ENCODE data around the gene KRTAP4-16. TPM values are rescaled to one million over a fixed set of nuclear protein-coding genes. Genes with fewer than 3 reads are reported as not detected.

The KRTAP4-16 gene
- total RNA-seq, 4 donors from 2014 or later, result not detected

DNA sequence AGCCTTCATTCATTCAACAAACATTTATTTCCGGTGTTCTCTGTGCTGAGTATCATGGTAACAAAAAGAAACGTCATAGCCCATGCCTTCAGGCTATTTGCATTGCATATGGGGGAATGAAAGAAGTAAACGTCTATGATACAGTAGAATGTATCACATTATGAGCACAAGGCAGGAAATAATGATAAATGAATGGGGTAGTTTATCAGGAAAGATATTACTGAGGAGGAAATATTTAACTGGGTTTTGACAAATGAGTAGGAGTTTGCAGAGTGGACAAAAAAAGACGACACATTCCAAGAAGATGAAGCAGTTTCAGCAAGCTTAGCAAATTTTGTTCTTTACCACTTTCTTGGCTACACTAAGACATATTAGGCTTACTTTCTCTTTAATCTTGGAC, 19.4 kb downstream of the KRTAP4-16 start:
- no peak for TF ChIP-seq POLR2A (IDR thresholded peaks at IDR 0.05)
- TF ChIP-seq, protein P1, sequence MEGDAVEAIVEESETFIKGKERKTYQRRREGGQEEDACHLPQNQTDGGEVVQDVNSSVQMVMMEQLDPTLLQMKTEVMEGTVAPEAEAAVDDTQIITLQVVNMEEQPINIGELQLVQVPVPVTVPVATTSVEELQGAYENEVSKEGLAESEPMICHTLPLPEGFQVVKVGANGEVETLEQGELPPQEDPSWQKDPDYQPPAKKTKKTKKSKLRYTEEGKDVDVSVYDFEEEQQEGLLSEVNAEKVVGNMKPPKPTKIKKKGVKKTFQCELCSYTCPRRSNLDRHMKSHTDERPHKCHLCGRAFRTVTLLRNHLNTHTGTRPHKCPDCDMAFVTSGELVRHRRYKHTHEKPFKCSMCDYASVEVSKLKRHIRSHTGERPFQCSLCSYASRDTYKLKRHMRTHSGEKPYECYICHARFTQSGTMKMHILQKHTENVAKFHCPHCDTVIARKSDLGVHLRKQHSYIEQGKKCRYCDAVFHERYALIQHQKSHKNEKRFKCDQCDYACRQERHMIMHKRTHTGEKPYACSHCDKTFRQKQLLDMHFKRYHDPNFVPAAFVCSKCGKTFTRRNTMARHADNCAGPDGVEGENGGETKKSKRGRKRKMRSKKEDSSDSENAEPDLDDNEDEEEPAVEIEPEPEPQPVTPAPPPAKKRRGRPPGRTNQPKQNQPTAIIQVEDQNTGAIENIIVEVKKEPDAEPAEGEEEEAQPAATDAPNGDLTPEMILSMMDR (IDR thresholded peaks at IDR 0.05), result no peak
- Histone ChIP-seq H3K4me3 (no peak overlapping the region), H3K4me1 (no peaks in the 10 kb centered on the region), H3K27ac (no peak overlapping the region), H3K36me3 (no peaks in the 10 kb centered on the region), H3K27me3 (no peaks in the 10 kb centered on the region), H3K9me3 (no peaks in the 10 kb centered on the region)
- intact Hi-C loops (cut with DNase I; ENCODE audit: low total_unique reads), result no loop called here
- no peak for DNase-seq

DNA sequence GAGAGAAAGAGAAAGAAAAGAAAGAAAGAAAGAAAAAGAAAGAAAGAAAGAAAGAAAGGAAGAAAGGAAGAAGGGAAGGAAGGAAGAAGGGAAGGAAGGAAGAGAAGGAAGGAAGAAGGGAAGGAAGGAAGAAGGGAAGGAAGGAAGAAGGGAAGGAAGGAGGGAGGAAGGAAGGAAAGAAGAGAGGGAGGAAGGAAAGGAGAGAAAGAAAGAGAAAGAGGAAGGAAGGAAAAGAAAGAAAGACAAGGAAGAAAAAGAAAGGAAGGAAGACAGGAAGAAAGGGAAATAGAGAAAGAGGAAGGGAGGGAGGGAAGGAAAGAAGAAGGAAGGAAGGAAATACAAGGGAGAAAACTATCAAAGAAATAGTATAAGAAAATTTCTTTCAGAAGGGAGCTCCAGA, 25.2 kb downstream of the KRTAP4-16 start:
- Histone ChIP-seq H3K4me3 (no peak overlapping the region), H3K27ac (no peak overlapping the region), H3K27me3 (no peaks in the 10 kb centered on the region), H3K9me3 (no peaks in the 10 kb centered on the region), H3K4me1 (no peaks in the 10 kb centered on the region), H3K36me3 (no peaks in the 10 kb centered on the region)
- DNase-seq, result no peak
- intact Hi-C loops (cut with DNase I; ENCODE audit: low total_unique reads), result no loop called here
- TF ChIP-seq POLR2A (IDR thresholded peaks at IDR 0.05), result no peak
- TF ChIP-seq, protein P1 (IDR thresholded peaks at IDR 0.05), result no peak

DNA sequence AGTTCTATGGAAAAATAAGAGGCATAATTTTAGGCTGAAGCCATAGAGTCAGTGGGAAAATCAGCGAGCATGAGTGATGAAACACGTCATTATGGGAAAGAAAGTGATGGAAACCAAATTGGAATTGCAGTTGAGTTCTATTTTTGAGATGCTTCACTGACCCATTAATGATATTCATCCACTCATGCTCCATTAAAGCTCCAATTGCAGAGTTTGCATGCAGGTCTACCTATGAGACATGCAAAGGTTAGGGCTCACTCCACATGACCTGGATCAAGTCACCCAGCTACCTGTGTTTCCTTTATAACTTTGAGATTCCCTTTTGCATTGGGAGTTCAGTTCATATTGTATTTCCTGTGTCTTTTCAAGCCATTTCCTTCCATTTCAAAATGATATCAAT, 28.3 kb downstream of the KRTAP4-16 start:
- no peaks in the 10 kb centered on the region for H3K27me3 ChIP-seq
- no peaks in the 10 kb centered on the region for H3K9me3 ChIP-seq
- intact Hi-C loops (cut with DNase I; ENCODE audit: low total_unique reads), result no loop called here
- no peak overlapping the region for H3K27ac ChIP-seq
- no peaks in the 10 kb centered on the region for H3K4me1 ChIP-seq
- no peaks in the 10 kb centered on the region for H3K36me3 ChIP-seq
- no peak for DNase-seq
- TF ChIP-seq, protein P1 (IDR thresholded peaks at IDR 0.05), result no peak
- TF ChIP-seq POLR2A (IDR thresholded peaks at IDR 0.05), result no peak
- no peak overlapping the region for H3K4me3 ChIP-seq

DNA sequence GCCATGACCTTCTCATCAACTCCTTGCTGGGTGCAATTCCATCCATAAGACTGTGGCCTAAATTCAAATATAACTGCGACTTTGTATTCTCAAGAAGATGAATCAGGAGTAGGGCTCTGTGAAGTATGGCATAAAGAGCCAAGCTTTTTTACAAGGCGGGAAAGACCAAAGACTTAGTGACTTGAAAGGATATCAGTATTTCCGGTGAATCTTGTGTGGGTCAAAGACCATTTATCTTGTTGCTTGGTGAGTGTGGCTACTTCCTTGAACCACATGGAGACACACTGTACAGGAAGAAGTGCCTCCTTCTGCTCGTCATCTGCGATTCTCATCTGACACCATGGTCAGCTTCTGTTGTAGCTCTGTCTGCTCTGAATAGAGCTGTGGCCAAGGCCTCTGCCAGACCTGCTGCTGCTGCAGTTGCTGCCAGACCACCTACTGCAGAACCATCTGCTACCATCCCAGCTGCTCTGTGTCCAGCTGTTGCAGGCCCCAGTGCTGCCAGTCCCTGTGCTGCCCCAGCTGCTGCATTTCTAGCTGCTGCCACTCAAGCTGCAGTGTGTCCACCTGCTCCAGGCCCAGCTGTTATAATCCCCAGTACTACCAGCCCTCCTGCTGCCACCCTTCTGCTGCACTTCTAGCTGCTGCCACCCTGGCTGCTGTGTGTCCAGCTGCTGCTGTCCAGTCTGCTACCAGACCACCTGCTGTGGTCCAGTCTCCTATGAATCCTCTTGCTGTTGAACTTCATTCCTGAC, 30.2 kb downstream of the KRTAP4-16 start:
- no peak overlapping the region for H3K4me3 ChIP-seq
- H3K36me3 ChIP-seq, result no peaks in the 10 kb centered on the region
- no peak for DNase-seq
- H3K27me3 ChIP-seq, result no peaks in the 10 kb centered on the region
- no peak overlapping the region for H3K27ac ChIP-seq
- no peaks in the 10 kb centered on the region for H3K9me3 ChIP-seq
- intact Hi-C loops (cut with DNase I; ENCODE audit: low total_unique reads), result no loop called here
- no peaks in the 10 kb centered on the region for H3K4me1 ChIP-seq
- TF ChIP-seq, protein P1 (IDR thresholded peaks at IDR 0.05), result no peak
- TF ChIP-seq POLR2A (IDR thresholded peaks at IDR 0.05), result no peak

DNA sequence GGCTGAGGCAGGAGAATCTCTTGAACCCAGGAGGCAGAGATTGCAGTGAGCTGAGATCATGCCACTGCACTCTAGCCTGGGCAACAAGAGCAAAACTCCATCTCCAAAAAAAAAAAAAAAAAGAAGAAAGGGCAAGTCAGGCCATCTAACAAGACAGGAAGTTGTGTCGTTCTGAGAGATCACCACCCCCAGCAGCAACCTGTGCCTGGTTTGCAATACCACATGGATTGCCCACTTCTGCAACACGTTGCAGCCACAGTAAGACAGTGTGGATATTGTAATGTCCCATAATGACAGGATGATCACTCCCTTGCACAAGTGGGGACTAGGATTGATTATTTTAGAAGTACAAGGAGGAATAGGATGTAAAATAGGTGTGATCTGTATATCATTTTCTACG, 33.0 kb downstream of the KRTAP4-16 start:
- Histone ChIP-seq H3K4me3 (no peak overlapping the region), H3K4me1 (no peaks in the 10 kb centered on the region), H3K9me3 (no peaks in the 10 kb centered on the region), H3K27ac (no peak overlapping the region), H3K36me3 (no peaks in the 10 kb centered on the region), H3K27me3 (no peaks in the 10 kb centered on the region)
- intact Hi-C loops (cut with DNase I; ENCODE audit: low total_unique reads), result no loop called here
- DNase-seq, result no peak
- TF ChIP-seq, protein P1 (IDR thresholded peaks at IDR 0.05), result no peak
- TF ChIP-seq POLR2A (IDR thresholded peaks at IDR 0.05), result no peak

All from uterus (tissue), 4 donors.